NCI-H1930 (cell line): ENCODE measurements around the gene ADD1.

Source experiments
- DNase-seq, 2 experiments: peaks; one replicate each; lab custom pipeline; 2025; lab: John Stamatoyannopoulos, UW

ADD1 gene

GRCh38 chr4:2834001-2834921, 9.4 kb upstream of the ADD1 start:
- DNase-seq: no peak

GRCh38 chr4:2835978-2836377, 7.7 kb upstream of the ADD1 start:
- DNase-seq: no peak

GRCh38 chr4:2836391-2836859, 7.2 kb upstream of the ADD1 start:
- no peak for DNase-seq

GRCh38 chr4:2837110-2837903, 6.3 kb upstream of the ADD1 start:
- DNase-seq: no peak

GRCh38 chr4:2837904-2838496, 5.6 kb upstream of the ADD1 start:
- no peak for DNase-seq

GRCh38 chr4:2839060-2839459, 4.6 kb upstream of the ADD1 start:
- DNase-seq: no peak

GRCh38 chr4:2842687-2843262, 869 bp upstream of the ADD1 start:
- DNase-seq: no peak

GRCh38 chr4:2843941-2844584, 419 bp downstream of the ADD1 start:
- DNase-seq: no peak

- DNase-seq: no peak
These were observed 2.5 kb downstream of the ADD1 start for GRCh38 chr4:2846172-2846571.

GRCh38 chr4:2847302-2847871, 3.7 kb downstream of the ADD1 start:
- no peak for DNase-seq

GRCh38 chr4:2848449-2848848, 4.8 kb downstream of the ADD1 start:
- no peak for DNase-seq

GRCh38 chr4:2849267-2850152, 5.9 kb downstream of the ADD1 start:
- no peak for DNase-seq

- no peak for DNase-seq
These were observed 7.5 kb downstream of the ADD1 start for GRCh38 chr4:2850966-2851798.

- DNase-seq: no peak
These were observed 8.9 kb downstream of the ADD1 start for GRCh38 chr4:2852481-2852921.

GRCh38 chr4:2855584-2855983, 11.9 kb downstream of the ADD1 start:
- no peak for DNase-seq

GRCh38 chr4:2856266-2856665, 12.6 kb downstream of the ADD1 start:
- no peak for DNase-seq

GRCh38 chr4:2857349-2857927, 13.8 kb downstream of the ADD1 start:
- no peak for DNase-seq

GRCh38 chr4:2858451-2859217, 15.0 kb downstream of the ADD1 start:
- no peak for DNase-seq
